DOHH2 (cell line): Measurements from ENCODE around the gene FBXO45.

Source experiments
- CTCF ChIP-seq: fragments of 200-600 bp; sonication (generic); IDR thresholded peaks from one replicate; pipeline ENCODE4 v1.5.1; 2014; ENCODE audit warnings: antibody characterized with exemption, mild to moderate bottlenecking, low read depth, low read length; ENCODE audit not compliant: poor library complexity, severe bottlenecking
- EZH2phosphoT487 ChIP-seq: fragments of 200-600 bp; sonication (generic); IDR thresholded peaks from 2 replicates; pipeline ENCODE4 v1.6.1; 2017; ENCODE audit warnings: borderline replicate concordance, mild to moderate bottlenecking, antibody characterized with exemption, low read length, moderate library complexity, mixed read lengths

- TF ChIP-seq CTCF (no peak), EZH2phosphoT487 (no peak)
These were observed 10.0 kb upstream of the FBXO45 start for GRCh38 chr3:196558476-196558875.
